MG63 (cell line): ENCODE results near the gene GTF2I. TPM values are rescaled to one million over a fixed set of nuclear protein-coding genes. Genes with fewer than 3 reads are reported as not detected.
"Not testable (repeated sequence)": the region's sequence is repeated elsewhere in the genome, so short reads cannot be mapped to it uniquely, and the experiment has no call there.

Source experiments
- DNase-seq: peaks from one replicate; pipeline ENCODE4 v3.0.0-alpha.2; 2020
- H3K27me3 ChIP-seq: fragments of 250-450 bp; sonication (Bioruptor Pico); 2 replicates; pipeline ENCODE4 v1.5.1; 2020; ENCODE audit warnings: mild to moderate bottlenecking, moderate library complexity
- H3K36me3 ChIP-seq: fragments of 250-450 bp; sonication (Bioruptor Pico); 2 replicates; pipeline ENCODE4 v1.5.1; 2020; ENCODE audit warnings: mild to moderate bottlenecking, moderate library complexity
- H3K4me3 ChIP-seq: fragments of 250-450 bp; sonication (Bioruptor Pico); 2 replicates; pipeline ENCODE4 v1.5.1; 2020; ENCODE audit warnings: mild to moderate bottlenecking, moderate library complexity
- H3K9me3 ChIP-seq: fragments of 250-450 bp; sonication (Bioruptor Pico); 2 replicates; pipeline ENCODE4 v1.5.1; 2020; ENCODE audit warnings: mild to moderate bottlenecking, moderate library complexity
- total RNA-seq: library from RNA; depleted of rRNA; stranded (reverse); fragments of >200 nt; shearing (Covaris generic); gene quantifications from 2 replicates; pipeline ENCODE4 v1.2.3, GENCODE V29; 2014; ENCODE audit warnings: low replicate concordance; rRNA removed

The GTF2I gene
- 57.8 and 144 TPM in 2 replicates for total RNA-seq

DNA sequence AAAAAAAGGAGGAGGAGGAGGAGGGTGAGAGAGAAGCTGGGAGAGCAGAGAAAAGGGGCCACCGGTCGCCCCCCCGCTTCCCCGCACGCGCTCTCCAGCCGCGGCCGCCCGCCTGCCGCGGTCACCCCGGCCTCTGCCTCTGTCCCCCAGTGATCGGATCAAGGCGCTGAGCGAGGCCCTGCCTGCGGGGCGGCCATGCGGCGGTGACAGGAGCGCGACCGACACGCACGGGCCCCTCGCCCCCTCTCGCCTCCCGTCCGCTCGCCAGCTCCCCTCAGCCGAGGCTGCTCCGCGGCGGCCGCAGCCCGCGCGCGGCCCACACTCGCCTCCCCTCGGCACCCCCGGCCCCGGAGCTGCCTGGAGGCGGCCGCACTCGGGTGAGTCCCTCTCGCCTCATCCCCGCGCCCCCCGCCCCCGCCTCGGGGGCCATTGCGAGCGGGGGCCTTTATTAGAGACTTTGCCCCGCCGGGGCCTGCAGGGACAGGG, at the start of gene GTF2I:
TSS of gene GTF2I (plus strand) at position 27 of the 486 bp plus-strand sequence. CDS start 31,411 bp downstream, outside the sequence.
- Histone ChIP-seq H3K27me3 (no peaks in the 10 kb centered on the region), H3K4me3 (peak within 1 kb of the TSS; percentile 64), H3K36me3 (peaks cover 14% of the 10 kb centered on the region), H3K9me3 (no peaks in the 10 kb centered on the region)
- DNase-seq = no peak

DNA sequence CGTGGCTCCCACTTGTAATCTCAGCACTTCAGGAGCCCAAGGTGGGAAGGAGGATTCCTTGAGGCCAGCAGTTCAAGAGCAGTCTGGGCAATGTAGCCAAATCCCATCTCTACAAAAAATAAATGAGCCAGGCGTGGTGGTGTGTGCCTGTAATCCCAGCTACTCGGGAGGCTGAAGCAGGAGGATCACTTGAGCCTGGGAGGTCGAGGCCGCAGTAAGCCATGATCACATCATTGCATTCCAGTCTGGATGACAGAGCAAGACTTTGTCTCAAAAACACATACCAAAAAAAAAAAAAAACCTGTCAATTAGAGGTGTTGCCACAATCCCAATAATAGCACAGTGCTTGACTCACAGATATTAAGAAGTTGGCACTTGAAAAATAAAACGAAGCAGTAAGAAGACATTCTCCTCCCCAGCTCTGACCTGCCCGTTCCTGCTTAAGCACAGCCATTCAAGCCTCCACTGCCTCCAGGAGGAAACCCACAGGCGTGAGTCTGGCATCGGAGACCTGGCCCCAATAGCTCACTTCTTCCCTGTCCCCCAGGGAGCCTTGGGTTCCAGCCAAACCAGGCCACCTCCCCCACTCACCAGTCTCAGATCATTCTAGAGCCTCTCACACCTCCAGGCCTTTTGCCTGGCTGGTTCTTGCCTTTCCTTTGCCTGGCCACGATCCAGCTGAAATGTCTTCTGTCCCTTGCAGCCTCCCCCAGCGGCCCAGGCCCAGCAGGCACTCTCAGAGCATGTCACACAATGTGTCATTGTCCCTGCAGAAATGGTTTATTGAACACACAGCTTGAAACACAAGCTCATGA, 45.3 kb upstream of the GTF2I start:
- no peak overlapping the region for H3K4me3 ChIP-seq
- no peaks in the 10 kb centered on the region for H3K27me3 ChIP-seq
- no peaks in the 10 kb centered on the region for H3K36me3 ChIP-seq
- no peaks in the 10 kb centered on the region for H3K9me3 ChIP-seq
- peak; percentile 44 for DNase-seq

DNA sequence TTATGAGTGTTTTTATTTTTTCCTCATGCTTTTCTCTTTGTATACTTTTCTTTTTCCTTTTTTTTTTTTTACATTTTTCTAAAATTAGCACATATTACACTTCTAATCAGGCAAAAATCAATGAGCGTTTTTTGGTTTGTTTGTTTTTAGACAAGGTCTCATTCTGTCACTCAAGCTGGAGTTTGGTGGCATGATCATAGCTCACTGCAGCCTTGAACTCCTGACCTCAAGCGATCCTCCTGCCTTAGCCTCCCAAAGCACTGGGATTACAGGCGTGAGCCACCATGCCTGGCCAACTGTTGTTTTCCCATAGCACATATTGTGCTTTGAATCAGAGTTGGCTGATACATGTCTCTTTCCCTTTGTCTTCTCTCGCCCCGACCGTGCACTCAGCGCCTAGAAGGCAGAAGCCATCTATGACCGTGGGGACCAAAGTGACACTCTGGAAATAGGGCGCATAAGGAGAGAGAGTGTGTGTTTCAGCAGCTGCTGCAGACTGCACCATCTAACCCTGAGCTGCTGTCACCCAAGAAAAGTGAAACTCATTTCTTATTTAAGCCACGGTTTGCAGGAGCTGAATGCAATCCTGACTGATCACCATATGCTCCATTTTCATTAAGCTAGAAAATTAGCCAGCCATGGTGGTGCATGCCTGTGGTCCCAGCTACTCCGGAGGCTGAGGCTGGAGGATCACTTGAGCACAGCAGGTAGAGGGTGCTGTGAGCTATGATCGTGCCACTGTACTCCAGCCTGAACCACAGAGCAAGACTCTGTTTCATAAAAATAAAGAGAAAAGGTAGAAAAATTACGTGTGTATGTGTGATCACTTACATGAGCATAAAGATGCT, 41.4 kb upstream of the GTF2I start:
- H3K9me3 ChIP-seq = no peaks in the 10 kb centered on the region
- H3K36me3 ChIP-seq = no peaks in the 10 kb centered on the region
- H3K4me3 ChIP-seq = no peak overlapping the region
- H3K27me3 ChIP-seq = no peaks in the 10 kb centered on the region
- DNase-seq = no peak

- Histone ChIP-seq H3K4me3 (no peak overlapping the region), H3K9me3 (no peaks in the 10 kb centered on the region), H3K36me3 (no peaks in the 10 kb centered on the region), H3K27me3 (no peaks in the 10 kb centered on the region)
- DNase-seq = no peak
These were observed 40.3 kb upstream of the GTF2I start for GRCh38 chr7:74617180-74617744.

DNA sequence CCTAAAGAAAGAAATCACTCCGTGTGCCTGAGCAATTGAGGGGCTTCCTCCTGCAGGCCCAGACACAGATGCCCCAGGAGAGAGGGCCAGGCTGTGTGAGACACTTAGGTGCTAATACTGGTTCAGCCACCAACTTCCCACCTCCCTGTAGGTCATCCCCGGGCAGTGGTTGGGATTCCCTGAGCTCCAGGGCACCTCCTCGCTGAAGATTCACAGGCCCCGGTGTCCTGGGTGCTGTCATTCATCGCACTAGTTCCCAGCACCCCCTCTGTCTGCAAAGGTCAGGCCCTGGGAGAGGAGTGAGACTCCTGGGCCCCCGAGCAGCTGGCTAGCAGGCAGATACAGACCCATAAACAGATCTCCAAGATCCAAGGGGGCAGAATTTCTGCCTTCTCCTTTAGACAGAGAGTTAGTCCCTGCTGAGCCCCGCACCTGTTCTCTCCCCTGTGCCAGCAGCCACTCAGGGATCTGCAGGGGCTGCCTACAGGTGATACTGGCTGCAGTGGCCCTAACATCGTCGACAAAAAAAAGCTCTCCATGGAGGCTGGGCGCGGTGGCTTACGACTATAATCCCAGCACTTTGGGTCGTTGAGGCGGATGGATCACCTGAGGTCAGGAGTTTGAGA, 38.2 kb upstream of the GTF2I start:
- H3K9me3 ChIP-seq = no peaks in the 10 kb centered on the region
- H3K27me3 ChIP-seq = no peaks in the 10 kb centered on the region
- H3K36me3 ChIP-seq = no peaks in the 10 kb centered on the region
- no peak overlapping the region for H3K4me3 ChIP-seq
- no peak for DNase-seq

- Histone ChIP-seq H3K4me3 (no peak overlapping the region), H3K9me3 (no peaks in the 10 kb centered on the region), H3K36me3 (no peaks in the 10 kb centered on the region), H3K27me3 (no peaks in the 10 kb centered on the region)
- no peak for DNase-seq
These were observed 35.2 kb upstream of the GTF2I start for GRCh38 chr7:74622228-74622749.

GRCh38 chr7:74623135-74623534, 34.4 kb upstream of the GTF2I start:
- no peak overlapping the region for H3K4me3 ChIP-seq
- no peaks in the 10 kb centered on the region for H3K36me3 ChIP-seq
- no peaks in the 10 kb centered on the region for H3K27me3 ChIP-seq
- no peak for DNase-seq
- no peaks in the 10 kb centered on the region for H3K9me3 ChIP-seq

DNA sequence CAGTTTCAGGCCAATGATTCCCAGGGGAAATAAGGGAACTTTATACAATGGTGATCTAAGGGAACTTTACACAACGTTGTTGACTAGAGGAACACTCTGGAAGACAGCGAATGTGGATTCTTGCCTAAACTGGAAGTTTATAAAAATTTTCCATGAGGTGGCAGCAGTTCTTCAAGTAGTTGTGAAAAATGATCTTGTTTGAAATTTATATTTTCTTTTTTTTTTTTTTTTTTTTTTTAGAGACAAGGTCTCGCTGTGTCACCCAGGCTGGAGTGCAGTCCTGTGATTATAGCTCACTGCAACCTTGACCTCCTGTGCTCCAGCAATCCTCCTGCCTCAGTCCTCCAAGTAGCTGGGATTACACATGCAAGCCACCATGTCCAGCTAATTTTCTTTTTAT, 32.1 kb upstream of the GTF2I start:
- no peaks in the 10 kb centered on the region for H3K9me3 ChIP-seq
- H3K4me3 ChIP-seq = no peak overlapping the region
- H3K36me3 ChIP-seq = no peaks in the 10 kb centered on the region
- H3K27me3 ChIP-seq = no peaks in the 10 kb centered on the region
- no peak for DNase-seq

DNA sequence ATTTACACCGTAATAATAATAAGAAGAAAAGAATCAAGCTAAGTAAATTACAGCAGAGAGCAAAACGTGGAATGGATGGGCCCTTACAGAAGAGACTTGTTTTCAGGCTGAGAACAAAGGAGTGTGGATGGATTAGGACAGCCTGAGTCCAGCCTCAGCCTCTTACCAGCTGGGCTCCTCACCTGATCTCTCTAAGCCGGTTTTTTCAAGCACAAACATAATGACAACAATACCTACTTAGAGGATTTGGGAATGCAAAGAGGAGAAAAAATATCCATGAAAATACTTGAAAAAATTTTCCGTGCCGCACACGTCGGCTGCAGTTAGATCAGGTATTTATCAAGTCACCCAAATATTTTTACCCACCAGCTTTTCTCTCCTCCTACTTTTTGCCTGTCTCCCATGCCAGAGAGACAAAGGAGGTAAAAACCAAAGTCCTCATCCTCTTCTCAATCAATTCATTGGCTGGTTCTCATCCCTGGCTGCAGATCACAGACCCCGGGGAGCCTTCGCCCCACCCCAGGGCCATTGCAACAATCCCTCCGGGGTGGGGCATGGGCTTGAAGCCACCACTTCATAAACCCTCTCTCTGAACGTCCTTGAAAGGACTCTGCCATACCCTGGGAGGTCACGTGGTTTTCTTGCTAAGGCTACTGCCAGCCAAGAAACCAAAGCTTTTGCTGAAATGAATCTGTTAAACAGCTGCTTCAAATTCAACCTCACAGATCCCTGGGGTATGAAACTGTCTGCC, 29.7 kb upstream of the GTF2I start:
- Histone ChIP-seq H3K36me3 (no peaks in the 10 kb centered on the region), H3K4me3 (no peak overlapping the region), H3K27me3 (no peaks in the 10 kb centered on the region), H3K9me3 (no peaks in the 10 kb centered on the region)
- peak; percentile 54 for DNase-seq

DNA sequence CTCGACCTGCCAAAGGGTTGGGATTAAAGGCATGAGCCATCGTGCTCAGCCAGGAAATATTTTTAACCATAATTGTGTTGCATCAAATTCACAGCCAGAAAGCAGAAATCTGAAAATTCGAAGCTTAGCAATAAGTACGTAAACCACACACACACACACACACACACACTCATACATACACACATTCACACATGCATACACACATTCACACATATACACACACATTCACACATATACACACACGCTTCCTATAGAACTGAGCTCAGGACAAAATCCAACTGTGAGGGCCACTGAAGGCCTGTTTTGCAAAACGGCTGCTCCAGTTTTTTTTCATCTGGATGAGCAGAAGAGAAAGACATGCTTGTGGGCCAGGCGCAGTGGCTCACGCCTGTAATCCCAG, 25.0 kb upstream of the GTF2I start:
- DNase-seq = no peak
- Histone ChIP-seq H3K9me3 (no peaks in the 10 kb centered on the region), H3K27me3 (no peaks in the 10 kb centered on the region), H3K4me3 (no peak overlapping the region), H3K36me3 (no peaks in the 10 kb centered on the region)

DNA sequence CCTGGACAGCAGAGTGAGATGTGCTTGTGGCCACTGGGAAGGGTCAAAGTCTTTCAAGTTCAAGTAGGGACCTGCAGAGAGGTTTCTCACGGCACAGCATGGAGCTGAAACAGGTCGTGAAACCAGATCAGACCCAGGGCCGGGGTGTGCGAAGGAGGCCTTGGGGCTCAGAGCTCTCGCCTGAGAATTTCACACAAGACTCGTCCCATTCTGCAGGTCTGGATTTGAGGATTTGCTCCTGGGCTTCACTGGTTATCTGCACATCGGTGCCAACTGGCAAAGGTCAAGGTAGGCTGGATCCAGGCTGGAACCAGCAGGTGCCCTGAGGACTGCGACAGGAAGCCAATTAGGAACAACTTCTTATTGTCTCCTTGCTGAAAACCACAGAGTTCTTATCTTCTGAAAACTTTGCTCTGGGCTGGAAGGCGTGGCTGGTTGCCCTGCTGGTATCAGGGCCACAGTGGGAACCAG, 24.0 kb upstream of the GTF2I start:
- Histone ChIP-seq H3K9me3 (no peaks in the 10 kb centered on the region), H3K36me3 (no peaks in the 10 kb centered on the region), H3K27me3 (no peaks in the 10 kb centered on the region), H3K4me3 (no peak overlapping the region)
- no peak for DNase-seq

DNA sequence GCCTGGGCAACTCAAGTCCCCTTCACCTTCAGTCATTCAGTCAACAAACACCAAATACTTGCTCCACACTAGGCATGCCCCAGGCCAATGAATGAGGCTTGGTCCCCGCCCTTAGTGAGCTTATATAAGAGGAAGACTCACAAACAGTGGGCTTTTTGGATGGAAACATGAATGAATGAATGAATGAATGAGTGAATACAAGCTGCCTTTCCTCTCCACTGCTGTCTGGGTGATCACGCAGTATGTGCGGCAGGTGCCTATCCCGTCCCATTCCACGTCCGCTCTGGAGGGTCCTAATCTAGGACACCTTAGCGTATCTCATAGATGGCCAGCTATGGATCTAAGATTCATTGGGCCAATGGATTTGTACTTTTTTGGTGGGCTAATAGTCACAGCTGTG, 19.8 kb upstream of the GTF2I start:
- no peaks in the 10 kb centered on the region for H3K9me3 ChIP-seq
- H3K27me3 ChIP-seq = no peaks in the 10 kb centered on the region

DNA sequence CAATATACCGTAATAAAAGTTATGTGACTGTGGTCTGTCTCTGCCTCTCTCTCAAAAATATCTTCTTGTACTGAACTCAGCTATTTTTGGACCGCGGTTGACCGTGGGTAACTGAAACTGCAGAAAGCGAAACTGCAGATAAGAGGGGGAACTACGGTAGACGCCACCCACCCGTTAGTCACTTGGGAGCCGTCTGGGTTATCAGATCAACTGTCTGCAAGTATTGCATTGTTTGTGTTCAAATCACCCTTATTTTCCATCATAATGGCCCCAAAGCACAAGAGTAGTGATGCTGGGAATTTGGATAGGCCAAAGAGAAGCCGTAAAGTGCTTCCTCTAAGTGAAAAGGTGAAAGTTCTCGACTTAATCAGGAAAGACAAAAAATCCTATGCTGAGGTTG, 7.5 kb upstream of the GTF2I start:
- H3K9me3 ChIP-seq, H3K27me3 ChIP-seq, H3K36me3 ChIP-seq, DNase-seq: not testable (repeated sequence)
- peak overlapping the region; percentile 31 for H3K4me3 ChIP-seq

More for the DNA sequence above, 19.8 kb upstream of the GTF2I start:
- Histone ChIP-seq H3K4me3 (no peak overlapping the region), H3K36me3 (no peaks in the 10 kb centered on the region)
- no peak for DNase-seq

GRCh38 chr7:74650493-74651132, 6.9 kb upstream of the GTF2I start:
- H3K4me3 ChIP-seq, H3K36me3 ChIP-seq, H3K9me3 ChIP-seq, DNase-seq, H3K27me3 ChIP-seq: not testable (repeated sequence)

- not testable (repeated sequence) for H3K36me3 ChIP-seq, H3K4me3 ChIP-seq, H3K27me3 ChIP-seq, DNase-seq, H3K9me3 ChIP-seq
These were observed 6.4 kb upstream of the GTF2I start for GRCh38 chr7:74651133-74651504.
